Measurements from ENCODE around the gene PTPRO.

The PTPRO gene

GRCh38 chr12:15458008-15458407 is 135.7 kb downstream of the PTPRO start:
- DNase-seq, result no peak

GRCh38 chr12:15468911-15469310 is 146.6 kb downstream of the PTPRO start:
- DNase-seq, result no peak

GRCh38 chr12:15469356-15469755 is 147.0 kb downstream of the PTPRO start:
- no peak for DNase-seq

- no peak for DNase-seq
Observed at GRCh38 chr12:15472036-15472435, 149.7 kb downstream of the PTPRO start.

- no peak for DNase-seq
Observed at GRCh38 chr12:15474766-15475165, 152.5 kb downstream of the PTPRO start.

GRCh38 chr12:15477761-15478160 is 155.5 kb downstream of the PTPRO start:
- no peak for DNase-seq

GRCh38 chr12:15481846-15482245 is 159.5 kb downstream of the PTPRO start:
- no peak for DNase-seq

- no peak for DNase-seq
Observed at GRCh38 chr12:15485466-15485865, 163.2 kb downstream of the PTPRO start.

GRCh38 chr12:15486859-15487258 is 164.6 kb downstream of the PTPRO start:
- no peak for DNase-seq

GRCh38 chr12:15488481-15488880 is 166.2 kb downstream of the PTPRO start:
- no peak for DNase-seq

GRCh38 chr12:15494329-15495046 is 172.2 kb downstream of the PTPRO start:
- no peak for DNase-seq

GRCh38 chr12:15495746-15496145 is 173.4 kb downstream of the PTPRO start:
- no peak for DNase-seq

GRCh38 chr12:15496738-15497137 is 174.4 kb downstream of the PTPRO start:
- no peak for DNase-seq

- DNase-seq, result no peak
Observed at GRCh38 chr12:15497671-15498292, 175.5 kb downstream of the PTPRO start.

GRCh38 chr12:15502211-15502610 is 179.9 kb downstream of the PTPRO start:
- no peak for DNase-seq

GRCh38 chr12:15505616-15506015 is 183.3 kb downstream of the PTPRO start:
- no peak for DNase-seq

GRCh38 chr12:15515010-15515409 is 192.7 kb downstream of the PTPRO start:
- DNase-seq, result no peak

GRCh38 chr12:15520083-15520482 is 197.8 kb downstream of the PTPRO start:
- DNase-seq, result no peak

- DNase-seq, result no peak
Observed at GRCh38 chr12:15520844-15521243, 198.5 kb downstream of the PTPRO start.

GRCh38 chr12:15522574-15523187 is 200.4 kb downstream of the PTPRO start:
- no peak for DNase-seq

- DNase-seq, result no peak
Observed at GRCh38 chr12:15525441-15525840, 203.1 kb downstream of the PTPRO start.

GRCh38 chr12:15526033-15526432 is 203.7 kb downstream of the PTPRO start:
- DNase-seq, result no peak

- no peak for DNase-seq
Observed at GRCh38 chr12:15527201-15528080, 205.1 kb downstream of the PTPRO start.
